IPS-NIHi7 (cell line): ENCODE data around the gene ZNF3.

ENCODE experiments used
- DNase-seq: peaks from one replicate; pipeline ENCODE4 v3.0.0; 2012; ENCODE audit warnings: mixed read lengths; ENCODE audit errors: extremely low spot score

Gene ZNF3

DNA sequence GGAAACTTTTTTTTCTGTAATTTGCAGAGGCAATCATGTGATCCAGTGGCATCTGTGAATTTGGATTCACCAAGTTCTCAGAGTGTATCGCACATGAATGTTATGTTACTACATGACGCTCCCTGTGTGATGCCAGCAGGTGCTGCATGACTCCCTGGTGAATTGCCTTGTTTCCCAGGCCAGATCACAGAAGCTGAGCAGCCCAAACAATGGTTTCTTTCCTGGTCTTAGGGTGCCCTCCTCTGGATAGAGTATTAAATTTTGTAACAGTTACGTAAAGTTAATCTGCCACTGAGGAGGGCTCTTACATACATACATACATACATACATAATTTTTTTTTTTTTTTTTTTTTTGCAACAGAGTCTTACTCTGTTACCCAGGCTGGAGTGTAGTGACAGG lies 28.3 kb downstream of the ZNF3 start:
- DNase-seq: peak; percentile 57

DNA sequence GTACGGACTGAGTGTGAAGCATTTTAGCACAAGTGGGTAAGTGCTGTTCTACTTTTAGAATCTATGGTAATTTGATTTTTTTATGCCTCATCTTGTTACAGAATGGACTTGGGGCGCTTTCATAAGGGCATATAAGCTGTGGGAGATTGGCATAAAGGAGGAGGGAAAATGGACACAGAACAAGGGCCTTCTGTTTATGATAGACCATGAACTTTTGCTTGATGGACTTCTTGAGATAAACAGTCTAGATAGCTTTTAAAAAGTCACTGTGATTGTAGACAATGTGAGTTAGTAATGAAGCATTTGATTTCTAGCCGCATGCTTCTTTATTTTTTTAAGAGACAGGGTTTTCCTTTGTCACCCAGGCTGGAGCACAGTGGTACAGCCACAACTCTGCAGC lies 29.9 kb downstream of the ZNF3 start:
- no peak for DNase-seq

DNA sequence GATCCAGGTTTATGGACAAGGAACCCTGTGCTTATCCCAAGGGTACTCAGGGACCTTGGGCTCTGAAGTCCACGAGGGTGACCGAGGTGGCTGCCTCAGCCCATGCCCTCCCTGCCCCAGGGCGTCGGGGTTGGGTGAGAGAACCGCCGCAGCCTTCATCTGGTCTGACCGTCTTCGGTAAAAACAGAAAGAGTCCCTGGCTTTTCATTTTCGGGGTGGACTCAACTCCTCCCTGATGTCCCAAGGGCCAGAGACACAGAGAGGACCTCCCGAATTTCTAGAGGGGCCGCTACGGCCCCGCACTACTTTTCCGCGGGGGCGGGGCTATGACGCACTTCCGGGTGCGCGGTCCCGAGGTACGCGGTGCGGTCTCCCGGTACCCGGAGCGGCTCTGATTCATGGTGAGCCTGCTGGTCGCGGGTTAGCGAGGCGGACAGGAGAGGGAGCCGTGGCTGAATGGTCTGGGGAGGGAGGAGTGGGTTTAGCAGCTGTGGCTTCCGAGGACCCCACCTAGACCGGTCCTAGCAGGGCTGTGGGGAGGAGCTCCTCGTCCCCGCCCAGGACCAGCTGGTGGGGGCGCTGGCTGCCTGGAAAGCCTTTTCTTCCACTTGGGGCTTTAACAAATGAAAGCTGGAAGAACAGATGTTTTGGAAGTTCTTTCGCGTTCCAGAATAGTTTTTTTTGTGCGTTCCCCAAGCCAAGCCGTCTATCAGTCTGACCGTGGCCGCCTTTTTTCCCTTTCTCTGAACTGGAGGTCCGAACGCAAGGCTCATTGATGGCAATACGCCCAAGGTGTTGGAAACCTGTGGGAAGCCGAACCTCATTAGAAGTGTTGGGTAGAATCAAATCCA lies 31.9 kb downstream of the ZNF3 start, which contains the start of gene ZSCAN21:
Gene ZSCAN21, plus strand, starts transcription at position 334 of the 851 bp plus-strand sequence. CDS start 7,233 bp downstream, outside the sequence.
- DNase-seq: peak; percentile 97

DNA sequence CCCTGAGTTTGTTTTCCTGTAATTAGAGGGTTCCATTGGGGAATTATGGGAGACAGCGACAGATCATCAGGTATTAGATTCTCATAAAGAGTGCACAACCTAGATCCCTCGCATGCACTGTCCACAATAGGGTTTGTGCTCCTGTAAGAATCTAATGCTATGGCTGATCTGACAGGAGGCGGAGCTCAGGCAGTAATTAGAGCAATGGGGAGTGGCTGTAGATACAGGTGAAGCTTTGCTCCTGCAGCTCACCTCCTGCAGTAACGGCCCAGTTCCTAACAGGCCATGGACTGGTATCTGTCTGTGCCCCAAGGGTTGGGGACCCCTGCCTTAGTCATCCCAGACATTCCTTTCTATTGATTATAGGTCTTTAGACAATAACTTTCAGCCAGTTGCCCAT lies 32.8 kb downstream of the ZNF3 start:
- no peak for DNase-seq

DNA sequence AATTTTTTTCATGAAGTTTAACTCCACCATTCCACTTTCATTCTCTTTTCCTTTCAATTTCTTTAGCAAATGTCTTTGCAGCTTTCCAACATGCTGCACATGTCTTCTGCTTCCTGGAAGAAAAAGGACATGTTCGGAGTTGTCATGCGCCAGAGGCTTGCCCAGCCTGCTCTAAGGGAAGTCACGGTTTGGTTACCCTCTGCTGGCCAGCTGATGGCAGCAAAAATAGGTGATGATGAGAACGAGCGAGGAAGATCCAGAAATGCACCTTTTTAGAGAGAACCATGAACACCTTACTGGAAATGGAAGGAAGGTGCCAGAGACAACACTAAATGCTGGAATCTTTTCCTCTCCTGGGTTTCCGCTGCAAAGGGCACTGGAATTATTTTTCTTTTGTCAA lies 36.8 kb downstream of the ZNF3 start:
- no peak for DNase-seq

DNA sequence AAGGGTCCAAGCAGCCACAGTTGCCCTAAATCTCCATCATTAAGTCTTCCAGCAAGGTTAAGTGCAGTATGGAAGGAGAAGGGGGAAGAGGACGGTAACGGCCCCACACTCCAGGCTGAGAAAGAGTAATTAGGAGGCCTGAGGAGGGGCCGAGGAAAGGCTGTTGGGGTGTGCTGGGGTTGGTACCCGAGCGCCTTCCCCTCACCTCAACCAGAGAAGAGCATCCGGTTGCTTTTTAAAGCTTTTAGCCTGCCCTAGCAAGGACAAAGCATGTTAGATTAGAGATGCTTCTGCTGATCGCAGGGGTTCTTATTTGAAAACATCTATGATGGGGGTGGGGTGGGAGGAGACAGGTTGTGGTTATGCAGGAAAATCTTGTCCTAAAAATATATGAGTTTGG lies 40.9 kb downstream of the ZNF3 start:
- DNase-seq: no peak

DNA sequence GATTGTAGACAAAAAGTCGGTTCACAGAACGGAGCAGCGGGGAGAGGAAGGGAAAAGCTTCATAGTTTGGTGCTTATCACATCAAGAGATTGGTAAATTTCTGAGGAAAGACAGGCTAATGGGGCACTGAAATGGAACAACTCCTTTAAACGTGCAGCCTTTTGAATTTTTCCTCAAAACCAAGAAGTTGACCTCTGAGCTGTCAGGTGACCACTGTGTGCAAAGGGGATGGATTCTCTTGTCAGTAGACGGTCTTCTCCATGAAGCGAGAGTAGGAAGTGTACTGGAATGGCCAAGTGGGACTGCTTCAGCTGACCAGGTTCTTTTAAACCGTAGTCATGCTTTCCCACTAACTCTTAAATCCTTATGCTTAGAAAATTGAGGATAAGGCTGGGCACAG lies 43.2 kb downstream of the ZNF3 start:
- no peak for DNase-seq

DNA sequence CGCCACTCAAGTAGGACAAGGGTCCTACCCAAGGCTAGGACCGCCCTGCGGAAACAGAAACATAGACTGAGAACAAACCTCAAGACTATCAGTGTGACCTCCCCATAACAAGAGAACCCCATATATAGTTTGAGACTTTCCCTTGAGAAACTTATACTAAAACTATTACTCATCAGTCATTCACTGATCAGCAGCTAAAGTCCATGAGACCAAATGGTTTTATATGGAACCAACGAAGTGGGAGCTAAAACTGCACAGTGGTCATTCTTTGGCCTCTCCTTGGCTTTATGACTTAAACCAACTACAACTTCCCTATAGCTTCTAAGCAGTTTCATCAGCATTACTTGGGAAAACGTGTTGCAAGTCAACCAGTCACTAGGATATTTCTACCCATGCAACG lies 45.6 kb downstream of the ZNF3 start:
- DNase-seq: no peak

DNA sequence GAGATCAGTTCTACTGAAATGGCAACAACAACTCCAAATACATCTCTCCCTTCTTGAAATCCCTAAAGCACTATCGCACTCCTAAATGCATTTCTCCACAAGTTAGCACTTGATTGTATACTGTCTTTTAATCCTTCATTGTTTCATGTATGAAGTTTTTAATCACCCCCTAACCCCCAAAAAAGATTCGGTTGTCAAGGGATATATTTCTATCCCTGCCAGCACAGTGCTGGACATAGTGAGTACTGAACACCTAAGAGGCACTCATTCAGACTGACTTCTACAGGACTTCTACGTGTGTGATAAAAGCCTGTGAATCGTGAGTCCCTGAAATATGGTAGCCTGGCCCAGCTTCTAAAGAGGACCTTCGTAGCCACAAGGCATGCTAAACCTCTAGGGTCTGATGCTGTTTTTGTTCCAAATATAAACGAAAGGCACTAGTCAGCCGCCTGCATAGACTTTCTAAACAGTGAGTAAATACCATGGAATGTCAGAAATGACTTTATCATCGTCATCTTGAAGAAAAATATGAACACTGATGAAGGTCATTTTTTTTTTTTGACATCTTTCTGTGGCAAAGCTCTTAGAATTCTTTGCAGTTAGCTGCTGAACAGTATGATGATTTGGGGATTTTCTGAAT lies 46.5 kb downstream of the ZNF3 start:
- no peak for DNase-seq

DNA sequence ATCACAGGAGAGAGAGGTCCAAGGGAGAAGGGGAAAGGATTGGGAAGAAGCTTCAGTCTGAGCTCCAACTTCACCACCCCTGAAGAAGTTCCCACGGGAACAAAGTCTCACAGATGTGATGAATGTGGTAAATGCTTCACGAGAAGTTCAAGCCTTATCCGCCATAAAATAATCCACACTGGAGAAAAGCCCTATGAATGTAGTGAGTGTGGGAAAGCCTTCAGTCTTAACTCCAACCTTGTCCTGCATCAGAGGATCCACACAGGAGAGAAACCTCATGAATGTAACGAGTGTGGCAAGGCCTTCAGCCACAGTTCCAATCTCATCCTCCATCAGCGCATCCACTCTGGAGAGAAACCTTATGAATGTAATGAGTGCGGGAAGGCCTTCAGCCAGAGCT lies 48.0 kb downstream of the ZNF3 start:
- no peak for DNase-seq

DNA sequence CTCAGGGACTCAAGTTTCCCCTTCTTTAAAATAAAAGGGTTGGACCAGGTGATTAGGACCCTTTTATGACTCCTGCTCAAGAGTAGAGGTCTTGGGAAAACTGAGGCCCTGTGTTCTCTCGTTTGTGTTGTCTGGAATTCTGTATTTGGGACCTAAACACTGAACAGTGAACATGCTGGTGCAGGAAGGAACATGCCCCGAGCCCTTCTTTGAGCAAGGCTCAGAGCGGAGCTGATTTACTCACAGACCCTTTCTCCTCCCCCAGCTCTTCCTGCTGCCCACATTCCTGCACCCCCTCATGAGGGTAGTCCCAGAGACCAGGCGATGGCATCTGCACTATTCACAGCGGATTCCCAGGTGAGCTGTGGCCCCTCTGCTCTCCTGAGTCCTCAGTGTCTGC lies 51.9 kb downstream of the ZNF3 start:
- DNase-seq: no peak

DNA sequence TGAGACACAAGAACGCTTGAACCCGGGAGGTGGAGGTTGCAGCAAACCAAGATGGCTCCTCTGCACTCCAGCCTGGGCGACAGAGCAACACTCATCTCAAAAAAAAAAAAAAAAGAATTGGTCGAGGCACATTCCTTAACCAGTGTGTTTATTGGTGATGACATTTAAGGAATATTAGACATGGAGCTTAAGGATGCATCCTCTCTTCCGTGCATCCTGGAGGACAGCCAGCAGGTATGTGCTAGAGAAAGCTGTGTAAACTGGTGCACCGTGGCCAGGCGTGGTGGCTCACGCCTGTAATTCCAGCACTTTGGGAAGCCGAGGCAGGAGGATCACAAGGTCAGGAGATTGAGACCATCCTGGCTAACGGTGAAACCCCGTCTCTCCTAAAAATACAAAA lies 54.3 kb downstream of the ZNF3 start:
- no peak for DNase-seq

DNA sequence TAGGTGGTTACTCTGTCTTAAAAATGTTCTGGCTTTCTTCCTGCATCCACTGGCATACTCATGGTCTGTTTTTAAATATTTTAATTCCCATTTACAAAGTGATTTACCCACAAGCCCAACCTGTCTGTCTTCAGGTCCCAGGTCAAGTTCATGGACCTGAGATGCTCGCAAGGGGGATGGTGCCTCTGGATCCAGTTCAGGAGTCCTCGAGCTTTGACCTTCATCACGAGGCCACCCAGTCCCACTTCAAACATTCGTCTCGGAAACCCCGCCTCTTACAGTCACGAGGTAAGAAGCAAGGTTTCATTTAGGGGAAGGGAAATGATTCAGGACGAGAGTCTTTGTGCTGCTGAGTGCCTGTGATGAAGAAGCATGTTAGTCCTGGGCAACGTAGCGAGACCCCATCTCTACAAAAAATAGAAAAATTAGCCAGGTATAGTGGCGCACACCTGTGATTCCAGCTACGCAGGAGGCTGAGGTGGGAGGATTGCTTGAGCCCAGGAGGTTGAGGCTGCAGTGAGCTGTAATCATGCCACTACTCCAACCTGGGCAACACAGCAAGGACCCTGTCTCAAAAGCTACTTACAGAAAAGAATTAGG lies 57.4 kb downstream of the ZNF3 start:
- no peak for DNase-seq

DNA sequence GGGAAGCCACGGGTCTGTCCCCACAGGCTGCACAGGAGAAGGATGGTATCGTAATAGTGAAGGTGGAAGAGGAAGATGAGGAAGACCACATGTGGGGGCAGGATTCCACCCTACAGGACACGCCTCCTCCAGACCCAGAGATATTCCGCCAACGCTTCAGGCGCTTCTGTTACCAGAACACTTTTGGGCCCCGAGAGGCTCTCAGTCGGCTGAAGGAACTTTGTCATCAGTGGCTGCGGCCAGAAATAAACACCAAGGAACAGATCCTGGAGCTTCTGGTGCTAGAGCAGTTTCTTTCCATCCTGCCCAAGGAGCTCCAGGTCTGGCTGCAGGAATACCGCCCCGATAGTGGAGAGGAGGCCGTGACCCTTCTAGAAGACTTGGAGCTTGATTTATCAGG lies 58.0 kb downstream of the ZNF3 start:
- no peak for DNase-seq

DNA sequence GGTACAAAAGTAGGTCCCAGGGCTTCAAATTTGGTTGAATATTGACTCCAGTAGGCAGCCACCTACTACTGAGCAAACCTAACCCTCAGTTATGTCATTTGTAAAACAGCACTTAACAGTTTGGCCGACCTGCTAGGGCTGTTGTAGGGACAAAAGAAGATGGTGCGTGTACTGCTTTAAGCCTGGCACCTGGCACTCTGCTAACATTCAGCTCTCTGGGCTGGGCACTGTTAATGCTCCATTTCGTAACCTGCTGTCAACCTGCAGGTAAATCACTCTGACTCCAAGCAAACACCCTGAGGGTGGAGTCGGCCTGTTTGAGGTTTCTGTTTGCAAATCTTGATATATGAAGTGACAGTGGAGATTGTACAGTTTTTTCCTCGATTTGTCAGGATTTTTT lies 58.9 kb downstream of the ZNF3 start:
- DNase-seq: no peak

DNA sequence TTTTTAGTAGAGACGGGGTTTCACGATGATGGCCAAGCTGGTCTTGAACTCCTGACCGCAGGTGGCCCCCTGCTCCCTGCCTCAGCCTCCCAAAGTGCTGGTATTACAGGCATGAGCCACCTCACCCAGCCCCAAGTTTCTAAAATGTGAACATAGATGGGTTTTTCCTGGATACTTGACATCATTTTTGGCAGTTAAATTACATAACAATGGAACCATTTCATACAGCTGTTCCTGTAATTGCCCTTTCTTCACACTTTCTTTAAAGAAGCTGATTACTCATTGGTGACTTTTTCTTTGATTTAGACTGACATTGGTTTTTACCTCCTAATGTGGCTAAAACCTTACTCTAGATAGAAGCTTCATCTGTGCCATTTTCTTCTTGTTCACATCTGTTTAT lies 60.2 kb downstream of the ZNF3 start:
- no peak for DNase-seq
